K562 (cell line): ENCODE results near the gene TYW1. TPM values are rescaled to one million over a fixed set of nuclear protein-coding genes. Genes with fewer than 3 reads are reported as not detected.
A peak's percentile ranks its signal among the peaks of the same experiment; 100 is the strongest.
"Not testable (repeated sequence)": the region's sequence is repeated elsewhere in the genome, so short reads cannot be mapped to it uniquely, and the experiment has no call there.

ENCODE experiments used
- ATAC-seq: fragments of 200-7000 bp; cut with Tn5 transposase; 3 replicates; pipeline ENCODE4 v1.9.1; 2020; ENCODE audit warnings: moderate library complexity
- BruUV-seq: library from RNA; stranded (reverse); fragments of 400-500 nt; replicated peaks from 2 replicates; lab custom pipeline; 2021; lab: Mats Ljungman, UMichigan
- CTCF ChIA-PET: fragments of 300-600 bp; formaldehyde crosslinking; extraction: SDS; loops from one replicate; lab custom pipeline; 2021; ENCODE audit warnings: low intra/inter-chr PET ratio; lab: Yijun Ruan, JAX
- POLR2A ChIA-PET: fragments of 300-600, 350-650 bp; sonication (Branson Sonifier 250); formaldehyde crosslinking; extraction: SDS; loops from one replicate; lab custom pipeline; 2021; ENCODE audit warnings: antibody characterized with exemption, inconsistent platforms; lab: Yijun Ruan, JAX
- DNase-seq, 4 experiments: peaks; one replicate each; pipeline versions ENCODE4 v3.0.0 to v3.0.0-alpha.2; 2011 to 2018; ENCODE audit warnings: low spot score in 3 of 4, mixed read lengths in 3 of 4; ENCODE audit errors: extremely low read depth in 1 of 4
- FAIRE-seq: peaks from 2 replicates; lab custom pipeline; 2011; peaks lifted over from hg19 to GRCh38; lab: Jason Lieb, UNC
- H2AFZ ChIP-seq: 2 replicates; pipeline ENCODE4 v1.6.0; 2011; ENCODE audit warnings: low read depth, low read length, control low read depth, inconsistent platforms
- H3K27ac ChIP-seq: fragments of 200-600 bp; 3 replicates; pipeline ENCODE4 v1.8.0; 2011; ENCODE audit warnings: low read depth, mild to moderate bottlenecking, control low read depth, inconsistent platforms, low read length, moderate library complexity, mixed read lengths; ENCODE audit errors: extremely low read depth
- H3K27me3 ChIP-seq, 2 experiments: fragments of 300-600 bp in 1 of 2; 2 replicates in 1 of 2; 3 replicates in 1 of 2; pipeline versions ENCODE4 v1.6.0 to v1.8.0; 2011; ENCODE audit warnings: inconsistent platforms in 2 of 2, low read length in 2 of 2, mild to moderate bottlenecking in 1 of 2, mixed read lengths in 1 of 2, moderate library complexity in 1 of 2; ENCODE audit not compliant: control insufficient read depth in 2 of 2, insufficient read depth in 2 of 2
- H3K36me3 ChIP-seq: fragments of 300-600 bp; 3 replicates; pipeline ENCODE4 v1.8.0; 2011; ENCODE audit warnings: mild to moderate bottlenecking, low read length, inconsistent platforms; ENCODE audit not compliant: control insufficient read depth, insufficient read depth
- H3K4me1 ChIP-seq, 2 experiments: fragments of 200-600 bp in 1 of 2; replicated peaks in 1 of 2; 2 replicates in 1 of 2; 3 replicates in 1 of 2; pipeline versions ENCODE4 v1.5.1 to v1.8.0; 2011; ENCODE audit warnings: inconsistent platforms in 2 of 2, low read length in 2 of 2, mild to moderate bottlenecking in 1 of 2, mixed read lengths in 1 of 2, moderate library complexity in 1 of 2; ENCODE audit not compliant: control insufficient read depth in 2 of 2, insufficient read depth in 2 of 2
- H3K4me2 ChIP-seq: 2 replicates; pipeline ENCODE4 v1.6.1; 2011; ENCODE audit warnings: low read length, control low read depth, inconsistent platforms, mixed read lengths; ENCODE audit not compliant: insufficient read depth
- H3K4me3 ChIP-seq: fragments of 200-600 bp; sonication (generic), shearing (Covaris generic); 2 replicates; pipeline ENCODE4 v1.5.1; 2016; ENCODE audit warnings: control low read depth, inconsistent platforms
- H3K79me2 ChIP-seq: fragments of 200-600 bp; 3 replicates; pipeline ENCODE4 v1.8.0; 2011; ENCODE audit warnings: low read length, inconsistent platforms; ENCODE audit not compliant: control insufficient read depth, insufficient read depth
- H3K9ac ChIP-seq, 2 experiments: 2 replicates each; pipeline versions ENCODE4 v1.6.0 to v1.6.1; 2011; ENCODE audit warnings: low read depth in 2 of 2, low read length in 2 of 2, control low read depth in 1 of 2, inconsistent platforms in 1 of 2, mild to moderate bottlenecking in 1 of 2, mixed read lengths in 1 of 2; ENCODE audit not compliant: insufficient read depth in 1 of 2
- H3K9me1 ChIP-seq: one replicate; pipeline ENCODE4 v1.6.0; 2011; ENCODE audit warnings: inconsistent platforms, mild to moderate bottlenecking, low read length, moderate library complexity; ENCODE audit not compliant: control insufficient read depth, insufficient read depth
- H3K9me3 ChIP-seq: replicated peaks from 2 replicates; pipeline ENCODE4 v1.5.1; 2011; ENCODE audit warnings: low read depth, low read length, inconsistent platforms; ENCODE audit not compliant: control insufficient read depth, insufficient read depth
- H4K20me1 ChIP-seq: replicated peaks from 2 replicates; pipeline ENCODE4 v1.6.1; 2011; ENCODE audit warnings: low read length, inconsistent platforms, mixed read lengths; ENCODE audit not compliant: control insufficient read depth, insufficient read depth
- WGBS: fragments of 100-300 bp; shearing (Covaris generic); methylation state at CpG from one replicate; pipeline ENCODE4 v1.1.6; 2016; ENCODE audit warnings: low coverage, mixed read lengths; ENCODE audit not compliant: insufficient coverage; ENCODE audit errors: missing lambda C conversion rate; 5-methylcytosine and 5-hydroxymethylcytosine counted together
- in situ Hi-C: fragments of 300-500 bp; cut with MboI; formaldehyde crosslinking; loops from 4 replicates; pipeline ENCODE4 v1.15.0; 2018; ENCODE audit warnings: inconsistent platforms, mixed read lengths
- intact Hi-C: fragments of 100-400 bp; cut with micrococcal nuclease; formaldehyde crosslinking; loops from 2 replicates; pipeline ENCODE4 v1.14.2; 2022
- polyA plus RNA-seq, 8 experiments: library from polyadenylated mRNA; depleted of rRNA in 4 of 8; stranded (reverse) in 5 of 8; unstranded in 3 of 8; fragments of >200 nt; fragmentation: Nextera tagmentation in 2 of 8; fragmentation: Illumina TruSeq in 1 of 8; extraction: Ambion mirVana in 2 of 8; extraction: Trizol in 1 of 8; gene quantifications; 2 replicates each; pipeline versions ENCODE4 v1.2.1 to v1.2.3, GENCODE V29; 2011 to 2014; ENCODE audit warnings: inconsistent platforms in 1 of 8, missing spikeins in 1 of 8
- total RNA-seq, 7 experiments: library from RNA; depleted of rRNA in 6 of 7; stranded (reverse); fragments of >200 nt in 6 of 7; fragmentation: Illumina TruSeq in 2 of 7; extraction: Trizol in 2 of 7; gene quantifications; 2 replicates each; pipeline versions ENCODE4 v1.2.1 to v1.2.3, GENCODE V29; 2011 to 2021; ENCODE audit warnings: low replicate concordance in 1 of 7
- TF ChIP-seq, protein P1 (sequence below), 2 experiments: fragments of 450-650 bp; formaldehyde crosslinking in 1 of 2; IDR thresholded peaks; 2 replicates each; pipeline versions ENCODE4 v1.4.0 to v1.6.1; 2014 to 2020; ENCODE audit warnings: mild to moderate bottlenecking in 2 of 2, borderline replicate concordance in 1 of 2, low read depth in 1 of 2

TYW1 gene
- total and polyA plus RNA-seq, 9 of the 15 experiments (the other 6 are each of a cell fraction or from before 2014, with no cell fraction given), result 17.4 to 32.0 (median 26.2) TPM

DNA sequence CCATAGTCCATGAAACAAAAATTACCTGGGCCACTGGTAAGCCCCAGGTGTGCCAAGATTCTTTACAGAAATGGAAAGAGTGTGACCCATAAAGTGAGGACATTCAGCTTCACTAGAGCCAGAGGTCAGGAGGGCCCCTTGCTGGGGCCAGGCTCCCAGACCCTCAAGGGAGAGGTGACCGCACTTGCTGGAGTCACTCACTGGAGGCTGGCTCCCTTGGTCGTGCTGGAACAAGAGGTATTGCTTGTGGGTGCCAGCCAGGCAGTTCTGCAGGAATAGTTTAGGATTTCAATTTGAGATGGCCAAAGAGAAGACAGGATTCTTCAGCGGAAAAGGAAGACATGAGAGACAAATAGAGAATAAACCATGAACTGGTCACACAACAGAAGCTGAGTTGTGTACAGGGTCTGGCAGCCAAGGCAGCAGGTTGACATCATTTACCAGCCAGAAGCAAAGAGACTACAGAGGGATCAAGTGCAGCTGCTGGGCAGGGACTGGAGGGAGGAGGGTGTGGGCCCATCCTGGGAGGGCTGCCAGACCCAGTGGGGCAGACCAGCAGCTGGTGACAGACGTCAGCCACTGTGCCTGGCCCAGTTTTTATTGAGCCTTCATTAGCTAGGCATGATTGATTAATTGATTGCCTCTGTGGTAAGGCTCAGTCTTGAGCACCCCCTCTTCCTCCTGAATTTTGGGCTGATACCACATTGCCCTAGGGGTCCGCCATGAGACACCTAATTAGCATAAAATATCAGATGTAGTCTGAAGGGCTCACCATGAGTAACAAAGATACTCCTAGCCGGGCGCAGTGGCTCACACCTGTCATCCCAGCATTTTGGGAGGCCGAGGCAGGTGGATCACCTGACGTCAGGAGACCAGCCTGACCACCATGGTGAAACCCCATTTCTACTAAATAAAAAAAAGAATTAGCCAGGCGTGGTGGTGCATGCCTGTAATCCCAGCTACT, 40.1 kb downstream of the TYW1 start:
- H3K9me3 ChIP-seq, BruUV-seq, H3K4me2 ChIP-seq, DNase-seq, FAIRE-seq, H4K20me1 ChIP-seq, H3K9me1 ChIP-seq, intact Hi-C loops, H3K79me2 ChIP-seq, H3K27me3 ChIP-seq, ATAC-seq, H3K27ac ChIP-seq, H3K4me1 ChIP-seq, H3K4me3 ChIP-seq, H2AFZ ChIP-seq, CTCF ChIA-PET, in situ Hi-C loops, H3K9ac ChIP-seq: not testable (repeated sequence)
- WGBS, result 94% methylated on average over 9 of the region's 10 CpGs
- POLR2A ChIA-PET, result interaction anchor here (0.6 to 0.7 kb wide), 2 partner anchors 50 to 192 kb away, joined by 3 to 4 read pairs; no protein-coding TSS in a partner anchor
- H3K36me3 ChIP-seq, result peaks cover 12% of the 10 kb centered on the region; the same call in 2 of the 3 replicates

DNA sequence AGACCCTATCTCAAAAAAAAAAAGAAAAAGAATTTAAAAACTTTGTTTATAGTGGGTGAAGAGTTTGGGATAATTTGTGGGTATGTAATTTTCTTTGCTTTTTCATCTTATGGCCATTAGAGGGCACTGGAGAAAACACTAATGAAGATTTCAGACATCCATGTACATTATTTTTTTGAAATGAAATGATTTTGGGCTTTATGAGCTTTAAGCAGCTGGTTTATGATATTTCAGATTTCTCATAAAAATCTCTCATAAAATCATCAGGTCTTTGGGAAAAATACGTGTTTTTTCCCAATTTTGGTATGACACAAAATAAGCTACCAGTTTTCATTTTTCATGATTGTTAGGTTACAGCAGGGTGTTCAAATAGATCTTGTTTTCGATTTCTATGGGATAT, 44.2 kb downstream of the TYW1 start:
- H4K20me1 ChIP-seq, in situ Hi-C loops: not testable (repeated sequence)
- CTCF ChIA-PET, result interaction anchor here (0.6 kb wide), 1 partner anchor 263 kb away, joined by 3 read pairs; no protein-coding TSS in a partner anchor
- TF ChIP-seq, protein P1, sequence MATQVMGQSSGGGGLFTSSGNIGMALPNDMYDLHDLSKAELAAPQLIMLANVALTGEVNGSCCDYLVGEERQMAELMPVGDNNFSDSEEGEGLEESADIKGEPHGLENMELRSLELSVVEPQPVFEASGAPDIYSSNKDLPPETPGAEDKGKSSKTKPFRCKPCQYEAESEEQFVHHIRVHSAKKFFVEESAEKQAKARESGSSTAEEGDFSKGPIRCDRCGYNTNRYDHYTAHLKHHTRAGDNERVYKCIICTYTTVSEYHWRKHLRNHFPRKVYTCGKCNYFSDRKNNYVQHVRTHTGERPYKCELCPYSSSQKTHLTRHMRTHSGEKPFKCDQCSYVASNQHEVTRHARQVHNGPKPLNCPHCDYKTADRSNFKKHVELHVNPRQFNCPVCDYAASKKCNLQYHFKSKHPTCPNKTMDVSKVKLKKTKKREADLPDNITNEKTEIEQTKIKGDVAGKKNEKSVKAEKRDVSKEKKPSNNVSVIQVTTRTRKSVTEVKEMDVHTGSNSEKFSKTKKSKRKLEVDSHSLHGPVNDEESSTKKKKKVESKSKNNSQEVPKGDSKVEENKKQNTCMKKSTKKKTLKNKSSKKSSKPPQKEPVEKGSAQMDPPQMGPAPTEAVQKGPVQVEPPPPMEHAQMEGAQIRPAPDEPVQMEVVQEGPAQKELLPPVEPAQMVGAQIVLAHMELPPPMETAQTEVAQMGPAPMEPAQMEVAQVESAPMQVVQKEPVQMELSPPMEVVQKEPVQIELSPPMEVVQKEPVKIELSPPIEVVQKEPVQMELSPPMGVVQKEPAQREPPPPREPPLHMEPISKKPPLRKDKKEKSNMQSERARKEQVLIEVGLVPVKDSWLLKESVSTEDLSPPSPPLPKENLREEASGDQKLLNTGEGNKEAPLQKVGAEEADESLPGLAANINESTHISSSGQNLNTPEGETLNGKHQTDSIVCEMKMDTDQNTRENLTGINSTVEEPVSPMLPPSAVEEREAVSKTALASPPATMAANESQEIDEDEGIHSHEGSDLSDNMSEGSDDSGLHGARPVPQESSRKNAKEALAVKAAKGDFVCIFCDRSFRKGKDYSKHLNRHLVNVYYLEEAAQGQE (IDR thresholded peaks at IDR 0.05; ENCODE audit: borderline replicate concordance), result 0 out of 2 replicates have a peak, but pooled peaks have one; percentile 18
- TF ChIP-seq, protein P1 (CRISPR knock-in tag; IDR thresholded peaks at IDR 0.05; ENCODE audit: low read depth), result not testable (repeated sequence)

More for the DNA sequence above, 44.2 kb downstream of the TYW1 start:
- not testable (repeated sequence) for H3K4me3 ChIP-seq, BruUV-seq, H3K4me2 ChIP-seq, H3K27me3 ChIP-seq, H3K9ac ChIP-seq, H2AFZ ChIP-seq, DNase-seq, H3K9me1 ChIP-seq, H3K9me3 ChIP-seq, H3K79me2 ChIP-seq, H3K27ac ChIP-seq
- H3K36me3 ChIP-seq, result peaks cover 11% of the 10 kb centered on the region; the same call in 1 of the 3 replicates
- intact Hi-C loops, result loop anchor here (10.0 kb wide), 1 partner anchor 64 kb away; no protein-coding TSS in a partner anchor
- whole genome bisulfite sequencing, result 13% methylated on average over 2 of the region's 2 CpGs
- peaks cover 7 to 10% of the 10 kb centered on the region in 2 experiments; a peak in 4 of 5 replicates for H3K4me1 ChIP-seq
- ATAC-seq, result peak; percentile 51; the same call in 2 of the 3 replicates
- POLR2A ChIA-PET, result interaction anchor here (0.6 to 1.0 kb wide), 2 partner anchors 45 to 359 kb away, joined by 3 read pairs; partner anchors contain the start of gene SBDS
- FAIRE-seq, result peak; percentile 91
